Measurements from ENCODE around the gene C5orf22. TPM values are rescaled to one million over a fixed set of nuclear protein-coding genes. Genes with fewer than 3 reads are reported as not detected.

The C5orf22 gene
- total and polyA plus RNA-seq, 7 donors: 14.9 to 32.4 (median 23.9) TPM

- H3K27ac ChIP-seq: no peak overlapping the region
- 37 to 44% (median 42%) methylated on average over 2 of the region's 2 CpGs for WGBS, 3 donors
- intact Hi-C loops (cut with DNase I): loop anchor here in 1 of 2 donors (5.0 to 10.0 kb wide), 2 partner anchors 221 to 509 kb away; no protein-coding TSS in a partner anchor
- no peak for TF ChIP-seq CTCF (IDR thresholded peaks at IDR 0.05)
- ATAC-seq (no peak), DNase-seq (no peak)
- no peaks in the 10 kb centered on the region for H3K9me3 ChIP-seq
- no peaks in the 10 kb centered on the region for H3K36me3 ChIP-seq (ENCODE audit: insufficient read depth in 1 of 2, low read depth in 1 of 2)
- H3K4me1 ChIP-seq: no peaks in the 10 kb centered on the region
- H3K4me3 ChIP-seq: no peak overlapping the region
- peaks cover 0 to 1% (median 0%) of the 10 kb centered on the region in 3 donors for H3K27me3 ChIP-seq (ENCODE audit: insufficient read depth in 3 of 3, low read length in 2 of 3)
Observed at GRCh38 chr5:31585895-31586270, 53.8 kb downstream of the C5orf22 start.

GRCh38 chr5:31587546-31587945 is 55.4 kb downstream of the C5orf22 start:
- Histone ChIP-seq H3K27me3 (ENCODE audit: insufficient read depth in 3 of 3, low read length in 2 of 3) (peaks cover 0 to 1% (median 0%) of the 10 kb centered on the region in 3 donors), H3K4me1 (no peaks in the 10 kb centered on the region), H3K9me3 (no peaks in the 10 kb centered on the region), H3K4me3 (no peak overlapping the region), H3K27ac (no peak overlapping the region), H3K36me3 (ENCODE audit: insufficient read depth in 1 of 2, low read depth in 1 of 2) (no peaks in the 10 kb centered on the region)
- intact Hi-C loops (cut with DNase I): loop anchor here in 1 of 2 donors (5.0 to 10.0 kb wide), 2 partner anchors 220 to 507 kb away; no protein-coding TSS in a partner anchor
- DNase-seq (no peak), ATAC-seq (no peak)
- no peak for TF ChIP-seq CTCF (IDR thresholded peaks at IDR 0.05)
- WGBS, 3 donors: 94 to 97% (median 94%) methylated on average over 4 to 5 of the region's 5 CpGs

DNA sequence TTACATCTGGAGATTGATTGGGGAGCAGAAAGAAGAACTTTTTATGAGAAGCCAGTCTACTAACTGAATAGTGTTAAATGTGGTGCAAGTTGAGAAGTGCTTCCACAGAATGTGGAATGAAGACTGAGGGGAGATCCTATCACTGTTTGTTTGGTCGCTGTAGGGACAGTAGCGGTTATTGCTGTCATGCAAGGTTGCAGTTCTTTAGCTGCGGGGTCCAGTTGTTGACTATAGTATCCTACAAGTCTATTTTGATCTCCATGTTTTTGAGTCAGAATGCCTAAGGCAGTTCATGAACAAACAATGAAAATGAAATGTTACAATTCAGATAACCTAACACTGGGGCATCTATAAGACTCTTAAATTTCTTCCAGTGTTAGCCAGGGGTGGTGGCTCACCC is 61.6 kb downstream of the C5orf22 start:
- WGBS, 3 donors: 84 to 87% (median 86%) methylated on average over 3 of the region's 3 CpGs
- ATAC-seq: no peak
- no peak for DNase-seq
- no peaks in the 10 kb centered on the region for H3K36me3 ChIP-seq (ENCODE audit: insufficient read depth in 1 of 2, low read depth in 1 of 2)
- no peak for TF ChIP-seq CTCF (IDR thresholded peaks at IDR 0.05)
- H3K4me1 ChIP-seq: no peaks in the 10 kb centered on the region
- peaks cover 0 to 4% (median 0%) of the 10 kb centered on the region in 3 donors for H3K27me3 ChIP-seq (ENCODE audit: insufficient read depth in 3 of 3, low read length in 2 of 3)
- H3K4me3 ChIP-seq: no peak overlapping the region
- intact Hi-C loops (cut with DNase I): no loop called here
- H3K27ac ChIP-seq: no peak overlapping the region
- no peaks in the 10 kb centered on the region for H3K9me3 ChIP-seq

GRCh38 chr5:31596354-31596753 is 64.3 kb downstream of the C5orf22 start:
- Histone ChIP-seq H3K36me3 (ENCODE audit: insufficient read depth in 1 of 2, low read depth in 1 of 2) (no peaks in the 10 kb centered on the region), H3K4me1 (no peaks in the 10 kb centered on the region), H3K27ac (no peak overlapping the region), H3K9me3 (no peaks in the 10 kb centered on the region), H3K4me3 (no peak overlapping the region), H3K27me3 (ENCODE audit: insufficient read depth in 3 of 3, low read length in 2 of 3) (peaks cover 0 to 4% (median 0%) of the 10 kb centered on the region in 3 donors)
- 75 to 93% (median 79%) methylated on average over 1 of the region's 1 CpG for WGBS, 3 donors
- intact Hi-C loops (cut with DNase I): no loop called here
- no peak for TF ChIP-seq CTCF (IDR thresholded peaks at IDR 0.05)
- ATAC-seq (no peak), DNase-seq (no peak)

Data from psoas muscle (tissue), 8 donors.